Muscle of back (tissue), 11 donors: Measurements from ENCODE around the gene EPC1. TPM values are rescaled to one million over a fixed set of nuclear protein-coding genes. Genes with fewer than 3 reads are reported as not detected.
"Not testable (repeated sequence)": the region's sequence is repeated elsewhere in the genome, so short reads cannot be mapped to it uniquely, and the experiment has no call there.

Source experiments
- DNase-seq, 3 donors: peaks; one replicate each; pipeline versions ENCODE4 v3.0.0 to v3.0.0-alpha.2; 2013
- polyA plus RNA-seq, 10 donors: library from polyadenylated mRNA; unstranded; fragments of 120-200 nt; gene quantifications; one replicate each; pipeline ENCODE4 v1.2.1, GENCODE V29; 2013; ENCODE audit not compliant: insufficient read length in 10 of 10

Gene EPC1
- polyA plus RNA-seq, 10 donors, result 31.9 to 54.2 (median 44.1) TPM

GRCh38 chr10:32237644-32238345 is 109.2 kb downstream of the EPC1 start:
- DNase-seq, result peak in 1 of 3 donors; percentile 30

GRCh38 chr10:32234471-32234870 is 112.5 kb downstream of the EPC1 start:
- peak in 1 of 3 donors; percentile 33 for DNase-seq

GRCh38 chr10:32233375-32233774 is 113.6 kb downstream of the EPC1 start:
- not testable (repeated sequence) for DNase-seq

- no peak for DNase-seq
These were observed 114.6 kb downstream of the EPC1 start for GRCh38 chr10:32232378-32232777.

GRCh38 chr10:32229788-32230187 is 117.2 kb downstream of the EPC1 start:
- not testable (repeated sequence) for DNase-seq

GRCh38 chr10:32229170-32229569 is 117.8 kb downstream of the EPC1 start:
- no peak for DNase-seq

- DNase-seq, result no peak
These were observed 119.2 kb downstream of the EPC1 start for GRCh38 chr10:32227802-32228201.

GRCh38 chr10:32226624-32227023 is 120.3 kb downstream of the EPC1 start:
- no peak for DNase-seq

GRCh38 chr10:32225976-32226375 is 121.0 kb downstream of the EPC1 start:
- no peak for DNase-seq

- DNase-seq, result not testable (repeated sequence)
These were observed 124.6 kb downstream of the EPC1 start for GRCh38 chr10:32222376-32222775.

GRCh38 chr10:32219156-32219555 is 127.8 kb downstream of the EPC1 start:
- DNase-seq, result not testable (repeated sequence)

GRCh38 chr10:32218206-32219044 is 128.5 kb downstream of the EPC1 start:
- DNase-seq, result not testable (repeated sequence)

Other genes starting within 250 kb of the EPC1 start
- gene CCDC7, start 99.0 kb upstream of the EPC1 start, polyA plus RNA-seq, result 1 to 10 TPM; 1.8 to 6.8 (median 3.9) TPM